Ishikawa (cell line): Measurements from ENCODE around the gene GLDC.

Experiments
- CEBPB ChIP-seq: IDR thresholded peaks from 2 replicates; pipeline ENCODE4 v1.6.1; 2012
- CREB1 ChIP-seq: IDR thresholded peaks from 2 replicates; pipeline ENCODE4 v1.6.1; 2012; ENCODE audit warnings: low read depth
- EGR1 ChIP-seq: IDR thresholded peaks from 2 replicates; pipeline ENCODE4 v1.6.1; 2012
- EP300 ChIP-seq: IDR thresholded peaks from 2 replicates; pipeline ENCODE4 v1.6.1; 2012; ENCODE audit warnings: borderline replicate concordance
- FOXM1 ChIP-seq: IDR thresholded peaks from 2 replicates; pipeline ENCODE4 v1.6.1; 2012; ENCODE audit warnings: low read depth, borderline replicate concordance
- NFIC ChIP-seq: IDR thresholded peaks from 2 replicates; pipeline ENCODE4 v1.6.1; 2012
- RAD21 ChIP-seq: IDR thresholded peaks from 2 replicates; pipeline ENCODE4 v1.6.1; 2012; ENCODE audit warnings: low read depth
- TAF1 ChIP-seq: IDR thresholded peaks from 2 replicates; pipeline ENCODE4 v1.6.1; 2012; ENCODE audit warnings: low read depth, mild to moderate bottlenecking
- TCF12 ChIP-seq: IDR thresholded peaks from 2 replicates; pipeline ENCODE4 v1.6.1; 2012; ENCODE audit warnings: low read depth
- TEAD4 ChIP-seq: IDR thresholded peaks from 2 replicates; pipeline ENCODE4 v1.6.1; 2012
- YY1 ChIP-seq: IDR thresholded peaks from 2 replicates; pipeline ENCODE4 v1.6.1; 2012; ENCODE audit warnings: low read depth
- ZBTB7A ChIP-seq: IDR thresholded peaks from 2 replicates; pipeline ENCODE4 v1.6.1; 2012; ENCODE audit warnings: low read depth
- TF ChIP-seq, protein P1 (sequence below): IDR thresholded peaks from 2 replicates; pipeline ENCODE4 v1.6.1; 2012
- TF ChIP-seq, protein P2 (sequence below): IDR thresholded peaks from 2 replicates; pipeline ENCODE4 v1.6.1; 2012; ENCODE audit warnings: low read depth, mild to moderate bottlenecking
- TF ChIP-seq, protein P3 (sequence below): IDR thresholded peaks from 2 replicates; pipeline ENCODE4 v1.6.1; 2012

GLDC gene

GRCh38 chr9:6498982-6499381 lies 146.5 kb downstream of the GLDC start:
- TF ChIP-seq TAF1 (no peak), TEAD4 (no peak), YY1 (no peak), FOXM1 (no peak), EGR1 (no peak), CREB1 (no peak), EP300 (no peak), NFIC (no peak)
- TF ChIP-seq, protein P1, sequence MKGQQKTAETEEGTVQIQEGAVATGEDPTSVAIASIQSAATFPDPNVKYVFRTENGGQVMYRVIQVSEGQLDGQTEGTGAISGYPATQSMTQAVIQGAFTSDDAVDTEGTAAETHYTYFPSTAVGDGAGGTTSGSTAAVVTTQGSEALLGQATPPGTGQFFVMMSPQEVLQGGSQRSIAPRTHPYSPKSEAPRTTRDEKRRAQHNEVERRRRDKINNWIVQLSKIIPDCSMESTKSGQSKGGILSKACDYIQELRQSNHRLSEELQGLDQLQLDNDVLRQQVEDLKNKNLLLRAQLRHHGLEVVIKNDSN, result no peak
- TF ChIP-seq, protein P2, sequence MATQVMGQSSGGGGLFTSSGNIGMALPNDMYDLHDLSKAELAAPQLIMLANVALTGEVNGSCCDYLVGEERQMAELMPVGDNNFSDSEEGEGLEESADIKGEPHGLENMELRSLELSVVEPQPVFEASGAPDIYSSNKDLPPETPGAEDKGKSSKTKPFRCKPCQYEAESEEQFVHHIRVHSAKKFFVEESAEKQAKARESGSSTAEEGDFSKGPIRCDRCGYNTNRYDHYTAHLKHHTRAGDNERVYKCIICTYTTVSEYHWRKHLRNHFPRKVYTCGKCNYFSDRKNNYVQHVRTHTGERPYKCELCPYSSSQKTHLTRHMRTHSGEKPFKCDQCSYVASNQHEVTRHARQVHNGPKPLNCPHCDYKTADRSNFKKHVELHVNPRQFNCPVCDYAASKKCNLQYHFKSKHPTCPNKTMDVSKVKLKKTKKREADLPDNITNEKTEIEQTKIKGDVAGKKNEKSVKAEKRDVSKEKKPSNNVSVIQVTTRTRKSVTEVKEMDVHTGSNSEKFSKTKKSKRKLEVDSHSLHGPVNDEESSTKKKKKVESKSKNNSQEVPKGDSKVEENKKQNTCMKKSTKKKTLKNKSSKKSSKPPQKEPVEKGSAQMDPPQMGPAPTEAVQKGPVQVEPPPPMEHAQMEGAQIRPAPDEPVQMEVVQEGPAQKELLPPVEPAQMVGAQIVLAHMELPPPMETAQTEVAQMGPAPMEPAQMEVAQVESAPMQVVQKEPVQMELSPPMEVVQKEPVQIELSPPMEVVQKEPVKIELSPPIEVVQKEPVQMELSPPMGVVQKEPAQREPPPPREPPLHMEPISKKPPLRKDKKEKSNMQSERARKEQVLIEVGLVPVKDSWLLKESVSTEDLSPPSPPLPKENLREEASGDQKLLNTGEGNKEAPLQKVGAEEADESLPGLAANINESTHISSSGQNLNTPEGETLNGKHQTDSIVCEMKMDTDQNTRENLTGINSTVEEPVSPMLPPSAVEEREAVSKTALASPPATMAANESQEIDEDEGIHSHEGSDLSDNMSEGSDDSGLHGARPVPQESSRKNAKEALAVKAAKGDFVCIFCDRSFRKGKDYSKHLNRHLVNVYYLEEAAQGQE, result no peak

- TF ChIP-seq YY1 (no peak), EP300 (no peak), NFIC (no peak), TEAD4 (no peak), CREB1 (no peak), TAF1 (no peak), ZBTB7A (no peak), FOXM1 (no peak), RAD21 (no peak), EGR1 (no peak), CEBPB (no peak), TCF12 (no peak)
- TF ChIP-seq, protein P3, sequence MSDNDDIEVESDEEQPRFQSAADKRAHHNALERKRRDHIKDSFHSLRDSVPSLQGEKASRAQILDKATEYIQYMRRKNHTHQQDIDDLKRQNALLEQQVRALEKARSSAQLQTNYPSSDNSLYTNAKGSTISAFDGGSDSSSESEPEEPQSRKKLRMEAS, result no peak
Observed at GRCh38 chr9:6495466-6495865, 150.1 kb downstream of the GLDC start.

GRCh38 chr9:6490863-6491262 lies 154.7 kb downstream of the GLDC start:
- TF ChIP-seq, protein P2, result no peak
- no peak for TF ChIP-seq FOXM1
- no peak for TF ChIP-seq NFIC
- TF ChIP-seq, protein P1, result no peak
- TF ChIP-seq, protein P3, result no peak
- no peak for TF ChIP-seq EP300
- no peak for TF ChIP-seq TEAD4
- TF ChIP-seq TAF1, result no peak
- no peak for TF ChIP-seq CREB1
- TF ChIP-seq TCF12, result no peak
- TF ChIP-seq CEBPB, result no peak

- TF ChIP-seq EGR1 (no peak), EP300 (no peak), FOXM1 (no peak), ZBTB7A (no peak), CEBPB (no peak)
Observed at GRCh38 chr9:6489099-6489498, 156.4 kb downstream of the GLDC start.

DNA sequence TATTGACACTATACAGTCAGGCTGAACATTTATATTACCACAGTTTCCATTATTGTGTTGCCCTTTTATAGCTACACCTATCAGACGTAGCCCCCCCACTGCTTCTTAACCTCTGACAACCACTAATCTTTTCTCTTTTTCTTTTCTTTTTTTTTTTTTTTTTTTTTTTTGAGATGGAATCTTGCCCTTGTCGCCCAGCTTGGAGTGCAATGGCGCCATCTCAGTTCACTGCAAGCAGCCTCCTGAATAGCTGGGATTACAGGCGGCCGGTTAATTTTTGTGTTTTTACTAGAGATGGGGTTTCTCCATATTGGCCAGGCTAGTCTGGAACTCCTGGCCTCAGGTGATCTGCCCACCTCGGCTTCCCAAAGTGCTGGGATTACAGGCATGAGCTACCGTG lies 157.1 kb downstream of the GLDC start:
- TF ChIP-seq CREB1, result no peak
- no peak for TF ChIP-seq EGR1
- TF ChIP-seq TEAD4, result no peak
- no peak for TF ChIP-seq YY1

DNA sequence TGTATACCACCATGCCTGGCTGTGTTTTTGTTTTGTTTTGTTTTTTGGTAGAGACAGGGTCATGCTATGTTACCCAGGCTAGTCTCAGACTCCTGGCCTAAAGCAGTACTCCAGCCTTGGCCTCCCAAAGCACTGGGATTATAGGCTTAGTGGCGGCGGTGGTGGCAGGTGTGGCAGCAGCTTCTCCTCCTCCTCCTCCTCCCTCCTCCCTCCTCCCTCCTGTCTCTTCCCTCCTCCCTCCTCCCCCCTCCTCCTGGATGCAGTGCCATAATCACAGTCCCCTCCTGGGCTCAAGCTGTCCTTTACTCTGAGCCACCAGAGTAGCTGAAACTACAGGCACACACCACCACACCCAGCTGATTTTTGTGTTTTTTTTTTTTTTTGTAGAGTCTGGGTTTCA lies 161.3 kb downstream of the GLDC start:
- TF ChIP-seq, protein P3, result no peak
